Measurements from ENCODE around the gene KAT5.

DNA sequence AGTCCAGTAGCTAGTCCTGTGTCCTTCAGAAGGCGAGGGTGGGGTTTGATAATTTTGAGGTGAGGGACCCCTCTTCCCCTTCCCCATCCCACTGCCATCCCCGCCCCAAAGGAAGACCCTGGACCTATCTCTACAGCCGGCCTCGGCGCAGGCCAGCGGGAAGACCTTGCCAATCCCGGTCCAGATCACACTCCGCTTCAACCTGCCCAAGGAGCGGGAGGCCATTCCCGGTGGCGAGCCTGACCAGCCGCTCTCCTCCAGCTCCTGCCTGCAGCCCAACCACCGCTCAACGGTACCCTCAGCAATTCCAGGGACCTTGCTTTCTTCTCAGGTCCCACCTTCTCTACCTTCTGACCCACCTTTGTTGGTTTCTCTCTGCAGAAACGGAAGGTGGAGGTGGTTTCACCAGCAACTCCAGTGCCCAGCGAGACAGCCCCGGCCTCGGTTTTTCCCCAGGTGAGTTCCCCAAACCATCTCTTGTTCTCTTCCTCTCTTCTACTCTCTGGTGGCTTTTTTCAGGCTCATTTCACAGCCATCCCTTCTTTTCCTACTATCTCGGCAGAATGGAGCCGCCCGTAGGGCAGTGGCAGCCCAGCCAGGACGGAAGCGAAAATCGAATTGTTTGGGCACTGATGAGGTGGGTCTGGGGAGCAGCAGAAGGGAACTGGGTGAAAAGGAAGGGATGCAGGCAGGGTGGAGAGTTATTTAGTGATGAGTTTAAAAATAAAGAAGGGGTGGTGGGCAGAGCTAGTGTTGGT, 1.3 kb downstream of the KAT5 start:
- TF ChIP-seq, protein P1, sequence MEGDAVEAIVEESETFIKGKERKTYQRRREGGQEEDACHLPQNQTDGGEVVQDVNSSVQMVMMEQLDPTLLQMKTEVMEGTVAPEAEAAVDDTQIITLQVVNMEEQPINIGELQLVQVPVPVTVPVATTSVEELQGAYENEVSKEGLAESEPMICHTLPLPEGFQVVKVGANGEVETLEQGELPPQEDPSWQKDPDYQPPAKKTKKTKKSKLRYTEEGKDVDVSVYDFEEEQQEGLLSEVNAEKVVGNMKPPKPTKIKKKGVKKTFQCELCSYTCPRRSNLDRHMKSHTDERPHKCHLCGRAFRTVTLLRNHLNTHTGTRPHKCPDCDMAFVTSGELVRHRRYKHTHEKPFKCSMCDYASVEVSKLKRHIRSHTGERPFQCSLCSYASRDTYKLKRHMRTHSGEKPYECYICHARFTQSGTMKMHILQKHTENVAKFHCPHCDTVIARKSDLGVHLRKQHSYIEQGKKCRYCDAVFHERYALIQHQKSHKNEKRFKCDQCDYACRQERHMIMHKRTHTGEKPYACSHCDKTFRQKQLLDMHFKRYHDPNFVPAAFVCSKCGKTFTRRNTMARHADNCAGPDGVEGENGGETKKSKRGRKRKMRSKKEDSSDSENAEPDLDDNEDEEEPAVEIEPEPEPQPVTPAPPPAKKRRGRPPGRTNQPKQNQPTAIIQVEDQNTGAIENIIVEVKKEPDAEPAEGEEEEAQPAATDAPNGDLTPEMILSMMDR (IDR thresholded peaks at IDR 0.05; ENCODE audit: extremely low read depth in 1 of 2, insufficient read depth in 1 of 2, low read depth in 1 of 2, low read length in 2 of 2) = no peak
- no peak for TF ChIP-seq POLR2AphosphoS5 (IDR thresholded peaks at IDR 0.05; ENCODE audit: insufficient read depth, low read depth, low read length)
- no peak for TF ChIP-seq POLR2A (IDR thresholded peaks at IDR 0.05; ENCODE audit: low read depth, low read length)
- no peak for TF ChIP-seq FOS (IDR thresholded peaks at IDR 0.05; ENCODE audit: borderline replicate concordance, insufficient read depth, low read length)
- no peak for TF ChIP-seq MYC (IDR thresholded peaks at IDR 0.05; ENCODE audit: low read depth, low read length)
- TF ChIP-seq JUN (IDR thresholded peaks at IDR 0.05; ENCODE audit: borderline replicate concordance, insufficient read depth, insufficient read length, low read depth) = no peak
- TF ChIP-seq EZH2 (IDR thresholded peaks at IDR 0.05; ENCODE audit: borderline replicate concordance, low read depth, low read length, severe bottlenecking) = no peak

Measured in endothelial cell of umbilical vein (primary cell).